ENCODE results near the gene SLC26A4.

DNA sequence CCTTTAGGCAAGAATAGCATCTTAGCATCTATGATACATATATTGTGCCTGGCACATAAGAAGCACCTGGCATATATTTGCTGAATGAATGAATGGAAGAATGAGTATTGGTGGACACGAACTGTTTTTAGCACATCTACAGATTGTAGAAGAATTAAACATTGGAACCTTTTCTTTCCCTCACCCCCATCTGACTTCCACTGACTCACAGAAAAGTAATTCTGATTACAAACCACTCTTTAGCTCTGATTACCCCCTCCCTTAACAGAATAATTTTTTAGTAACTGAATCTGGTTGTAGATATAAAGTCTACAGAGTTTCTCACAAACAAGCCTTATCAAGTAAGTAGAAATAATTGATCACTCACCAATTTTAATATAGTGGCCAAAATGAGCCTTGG lies 31.9 kb downstream of the SLC26A4 start:
- TF ChIP-seq ZFP30 (CRISPR knock-in tag; IDR thresholded peaks at IDR 0.05) (no peak), SNAI2 (CRISPR knock-in tag; IDR thresholded peaks at IDR 0.05) (no peak), PATZ1 (CRISPR knock-in tag; IDR thresholded peaks at IDR 0.05; ENCODE audit: borderline replicate concordance) (no peak), PPARA (CRISPR knock-in tag; IDR thresholded peaks at IDR 0.05; ENCODE audit: borderline replicate concordance) (no peak), RARB (CRISPR knock-in tag; IDR thresholded peaks at IDR 0.05) (no peak), ZNF70 (CRISPR knock-in tag; IDR thresholded peaks at IDR 0.05) (no peak), ARNTL (CRISPR knock-in tag; IDR thresholded peaks at IDR 0.05; ENCODE audit: borderline replicate concordance, low read depth) (no peak), ISL1 (CRISPR knock-in tag; IDR thresholded peaks at IDR 0.05) (no peak), ZFP3 (CRISPR knock-in tag; IDR thresholded peaks at IDR 0.05) (no peak), CSDC2 (CRISPR knock-in tag; IDR thresholded peaks at IDR 0.05) (no peak), POU6F1 (CRISPR knock-in tag; IDR thresholded peaks at IDR 0.05; ENCODE audit: borderline replicate concordance, low read depth) (no peak), ESRRG (CRISPR knock-in tag; IDR thresholded peaks at IDR 0.05) (no peak), ZNF565 (CRISPR knock-in tag; conservative IDR thresholded peaks at IDR 0.05; ENCODE audit: low read depth) (no peak)
- TF ChIP-seq, protein P1, sequence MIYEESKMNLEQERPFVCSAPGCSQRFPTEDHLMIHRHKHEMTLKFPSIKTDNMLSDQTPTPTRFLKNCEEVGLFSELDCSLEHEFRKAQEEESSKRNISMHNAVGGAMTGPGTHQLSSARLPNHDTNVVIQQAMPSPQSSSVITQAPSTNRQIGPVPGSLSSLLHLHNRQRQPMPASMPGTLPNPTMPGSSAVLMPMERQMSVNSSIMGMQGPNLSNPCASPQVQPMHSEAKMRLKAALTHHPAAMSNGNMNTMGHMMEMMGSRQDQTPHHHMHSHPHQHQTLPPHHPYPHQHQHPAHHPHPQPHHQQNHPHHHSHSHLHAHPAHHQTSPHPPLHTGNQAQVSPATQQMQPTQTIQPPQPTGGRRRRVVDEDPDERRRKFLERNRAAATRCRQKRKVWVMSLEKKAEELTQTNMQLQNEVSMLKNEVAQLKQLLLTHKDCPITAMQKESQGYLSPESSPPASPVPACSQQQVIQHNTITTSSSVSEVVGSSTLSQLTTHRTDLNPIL (CRISPR knock-in tag; IDR thresholded peaks at IDR 0.05; ENCODE audit: low read depth), result no peak

Data from SK-N-SH treated with all-trans-retinoic acid at 6 μM for 48 hours (cell line).